HepG2 (cell line): ENCODE results near the gene MAP2K7. TPM values are rescaled to one million over a fixed set of nuclear protein-coding genes. Genes with fewer than 3 reads are reported as not detected.
A peak's percentile ranks its signal among the peaks of the same experiment; 100 is the strongest.

Experiments
- CAMTA2 ChIP-seq: sonication (generic); formaldehyde crosslinking; IDR thresholded peaks from 2 replicates; pipeline ENCODE4 v1.4.0; 2020; ENCODE audit warnings: mild to moderate bottlenecking, missing genetic modification reagents, borderline replicate concordance
- CHD2 ChIP-seq: IDR thresholded peaks from 2 replicates; pipeline ENCODE4 v1.6.1; 2011; ENCODE audit warnings: low read depth, low read length, improper control_type of control experiment
- E2F1 ChIP-seq: sonication (generic); formaldehyde crosslinking; IDR thresholded peaks from 2 replicates; pipeline ENCODE4 v1.5.0; 2020; ENCODE audit warnings: missing genetic modification reagents
- HCFC1 ChIP-seq: fragments of 150-350 bp; IDR thresholded peaks from 2 replicates; pipeline ENCODE4 v1.6.1; 2014; ENCODE audit warnings: low read depth, low read length
- IRF2 ChIP-seq: IDR thresholded peaks from 2 replicates; pipeline ENCODE4 v1.6.1; 2018; ENCODE audit warnings: missing genetic modification reagents, missing compliant biosample characterization
- KDM5A ChIP-seq: fragments of 200-600 bp; sonication (generic); IDR thresholded peaks from 2 replicates; pipeline ENCODE4 v1.7.0; 2018; ENCODE audit warnings: antibody characterized with exemption, mild to moderate bottlenecking, low read length, borderline replicate concordance
- KMT2B ChIP-seq: IDR thresholded peaks from 2 replicates; pipeline ENCODE4 v1.6.1; 2016; ENCODE audit warnings: missing genetic modification reagents, missing compliant biosample characterization
- MNT ChIP-seq: fragments of 450-650 bp; IDR thresholded peaks from 2 replicates; pipeline ENCODE4 v1.6.1; 2016
- MTF2 ChIP-seq: sonication (generic); formaldehyde crosslinking; IDR thresholded peaks from 2 replicates; pipeline ENCODE4 v1.5.0; 2020; ENCODE audit warnings: missing genetic modification reagents, borderline replicate concordance
- MXI1 ChIP-seq: IDR thresholded peaks from 3 replicates; pipeline ENCODE4 v1.6.1; 2012; ENCODE audit warnings: low read depth, low read length, inconsistent platforms, borderline replicate concordance
- NCOA5 ChIP-seq: sonication (generic); formaldehyde crosslinking; IDR thresholded peaks from 2 replicates; pipeline ENCODE4 v1.4.0; 2020; ENCODE audit warnings: missing genetic modification reagents
- POLR2AphosphoS2 ChIP-seq: IDR thresholded peaks from 2 replicates; pipeline ENCODE4 v1.6.1; 2011; ENCODE audit warnings: low read depth, low read length, improper control_type of control experiment
- RNF219 ChIP-seq: sonication (generic); formaldehyde crosslinking; IDR thresholded peaks from 2 replicates; pipeline ENCODE4 v1.5.0; 2020; ENCODE audit warnings: mild to moderate bottlenecking, missing genetic modification reagents
- TRIM24 ChIP-seq: sonication (generic); formaldehyde crosslinking; IDR thresholded peaks from 2 replicates; pipeline ENCODE4 v1.8.0; 2022; ENCODE audit warnings: mild to moderate bottlenecking, missing genetic modification reagents
- ZC3H13 ChIP-seq: sonication (generic); formaldehyde crosslinking; IDR thresholded peaks from 2 replicates; pipeline ENCODE4 v1.8.1; 2023; ENCODE audit warnings: mild to moderate bottlenecking, missing genetic modification reagents, moderate library complexity
- ZNF136 ChIP-seq: sonication (generic); formaldehyde crosslinking; IDR thresholded peaks from 2 replicates; pipeline ENCODE4 v1.8.1; 2022; ENCODE audit warnings: low read depth, mild to moderate bottlenecking, moderate library complexity, missing genetic modification reagents
- ZNF138 ChIP-seq: sonication (generic); formaldehyde crosslinking; IDR thresholded peaks from 2 replicates; pipeline ENCODE4 v1.5.0; 2020; ENCODE audit warnings: mild to moderate bottlenecking, low read depth, missing genetic modification reagents
- ZNF337 ChIP-seq: sonication (generic); formaldehyde crosslinking; IDR thresholded peaks from 2 replicates; pipeline ENCODE4 v1.5.1; 2020; ENCODE audit warnings: missing genetic modification reagents, low read depth, mild to moderate bottlenecking, borderline replicate concordance
- ZNF572 ChIP-seq: sonication (generic); formaldehyde crosslinking; IDR thresholded peaks from 2 replicates; pipeline ENCODE4 v1.5.1; 2020; ENCODE audit warnings: mild to moderate bottlenecking, missing genetic modification reagents
- ZNF7 ChIP-seq: IDR thresholded peaks from 2 replicates; pipeline ENCODE4 v1.6.1; 2016; ENCODE audit warnings: missing biosample characterization, missing genetic modification reagents
- ZNF766 ChIP-seq: sonication (generic); formaldehyde crosslinking; IDR thresholded peaks from 2 replicates; pipeline ENCODE4 v1.5.0; 2020; ENCODE audit warnings: missing genetic modification reagents, borderline replicate concordance
- ZNF790 ChIP-seq: sonication (generic); formaldehyde crosslinking; IDR thresholded peaks from 2 replicates; pipeline ENCODE4 v1.8.0; 2022; ENCODE audit warnings: missing genetic modification reagents, mild to moderate bottlenecking, borderline replicate concordance
- polyA plus RNA-seq, 8 experiments: library from polyadenylated mRNA; depleted of rRNA in 3 of 8; stranded (reverse) in 7 of 8; unstranded in 1 of 8; fragments of >200 nt; fragmentation: Illumina TruSeq in 4 of 8; extraction: Trizol in 4 of 8; gene quantifications; 2 replicates each; pipeline versions ENCODE4 v1.2.1 to v1.2.3, GENCODE V29; 2011 to 2016; ENCODE audit warnings: low read depth in 4 of 8, missing spikeins in 1 of 8, mixed read lengths in 1 of 8; ENCODE audit not compliant: insufficient read depth in 1 of 8
- total RNA-seq, 5 experiments: library from RNA; depleted of rRNA; stranded (reverse); fragments of >200 nt; fragmentation: Illumina TruSeq; extraction: Trizol; gene quantifications; 2 replicates each; pipeline ENCODE4 v1.2.3, GENCODE V29; 2016; ENCODE audit warnings: low read depth in 1 of 5
- TF ChIP-seq, protein P1 (sequence below), 2 experiments: sonication (generic) in 1 of 2; formaldehyde crosslinking in 1 of 2; IDR thresholded peaks; 2 replicates each; pipeline versions ENCODE4 v1.4.0 to v1.6.1; 2018 to 2020; ENCODE audit warnings: missing genetic modification reagents in 2 of 2, borderline replicate concordance in 1 of 2, low read depth in 1 of 2, mild to moderate bottlenecking in 1 of 2, missing biosample characterization in 1 of 2

Gene MAP2K7
- total and polyA plus RNA-seq, 2 of the 13 experiments (the other 11 are each of a cell fraction or from before 2014, with no cell fraction given), result 9.0 to 10.8 TPM

GRCh38 chr19:7868671-7869452 is 34.8 kb upstream of the MAP2K7 start (continued):
- TF ChIP-seq, protein P1, sequence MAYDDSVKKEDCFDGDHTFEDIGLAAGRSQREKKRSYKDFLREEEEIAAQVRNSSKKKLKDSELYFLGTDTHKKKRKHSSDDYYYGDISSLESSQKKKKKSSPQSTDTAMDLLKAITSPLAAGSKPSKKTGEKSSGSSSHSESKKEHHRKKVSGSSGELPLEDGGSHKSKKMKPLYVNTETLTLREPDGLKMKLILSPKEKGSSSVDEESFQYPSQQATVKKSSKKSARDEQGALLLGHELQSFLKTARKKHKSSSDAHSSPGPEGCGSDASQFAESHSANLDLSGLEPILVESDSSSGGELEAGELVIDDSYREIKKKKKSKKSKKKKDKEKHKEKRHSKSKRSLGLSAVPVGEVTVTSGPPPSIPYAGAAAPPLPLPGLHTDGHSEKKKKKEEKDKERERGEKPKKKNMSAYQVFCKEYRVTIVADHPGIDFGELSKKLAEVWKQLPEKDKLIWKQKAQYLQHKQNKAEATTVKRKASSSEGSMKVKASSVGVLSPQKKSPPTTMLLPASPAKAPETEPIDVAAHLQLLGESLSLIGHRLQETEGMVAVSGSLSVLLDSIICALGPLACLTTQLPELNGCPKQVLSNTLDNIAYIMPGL (CRISPR knock-in tag; IDR thresholded peaks at IDR 0.05; ENCODE audit: borderline replicate concordance in 1 of 2, low read depth in 1 of 2), result peak; percentile 33 to 66; a peak in 3 of 4 replicates
- TF ChIP-seq CAMTA2 (CRISPR knock-in tag) (no peak; the same call in 1 of the 2 replicates), RNF219 (CRISPR knock-in tag) (no peak), MXI1 (peak; percentile 31; the same call in 1 of the 3 replicates), ZNF136 (CRISPR knock-in tag) (no peak), ZNF337 (CRISPR knock-in tag) (peak; percentile 43; the same call in 1 of the 2 replicates), ZNF766 (peak; percentile 61), ZNF790 (CRISPR knock-in tag) (0 out of 2 replicates have a peak, but pooled peaks have one; percentile 25), E2F1 (0 out of 2 replicates have a peak, but pooled peaks have one; percentile 32), TRIM24 (CRISPR knock-in tag) (no peak), CHD2 (no peak), KDM5A (no peak), POLR2AphosphoS2 (no peak), IRF2 (CRISPR knock-in tag) (no peak), MNT (no peak), ZC3H13 (CRISPR knock-in tag) (peak; percentile 57), NCOA5 (no peak), MTF2 (CRISPR knock-in tag) (no peak), ZNF7 (CRISPR knock-in tag) (no peak), KMT2B (CRISPR knock-in tag) (no peak), ZNF138 (CRISPR knock-in tag) (no peak), HCFC1 (no peak), ZNF572 (CRISPR knock-in tag) (0 out of 2 replicates have a peak, but pooled peaks have one; percentile 43)
